Brain pericyte (primary cell): ENCODE data around the gene PEX7.
"Not testable (repeated sequence)": the region's sequence is repeated elsewhere in the genome, so short reads cannot be mapped to it uniquely, and the experiment has no call there.

Experiments
- DNase-seq: peaks from one replicate; pipeline ENCODE4 v3.0.0-alpha.2; 2012; ENCODE audit warnings: low read depth, low spot score

The PEX7 gene

GRCh38 chr6:136895901-136896300 lies 73.5 kb downstream of the PEX7 start:
- no peak for DNase-seq

DNA sequence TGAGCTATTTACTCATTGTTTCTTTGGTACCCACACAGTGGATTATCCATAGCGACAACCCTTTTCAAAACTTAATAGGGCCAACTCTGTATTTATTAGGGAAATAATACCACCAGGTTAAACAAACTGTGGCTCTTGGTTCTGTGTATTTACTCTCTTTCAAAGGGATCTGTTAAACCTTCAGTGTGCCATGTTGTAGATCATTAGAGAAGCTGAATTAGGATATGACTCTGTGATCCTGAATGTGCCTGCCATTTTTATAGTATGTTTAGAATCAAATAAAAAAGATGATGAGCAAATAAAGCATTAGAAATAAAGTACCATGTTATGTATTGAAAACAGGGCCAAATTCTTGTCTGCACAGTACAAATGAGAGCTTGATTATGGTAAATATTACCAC lies 74.7 kb downstream of the PEX7 start:
- DNase-seq = no peak

- no peak for DNase-seq
Measured at GRCh38 chr6:136901212-136901784, 78.9 kb downstream of the PEX7 start.

DNA sequence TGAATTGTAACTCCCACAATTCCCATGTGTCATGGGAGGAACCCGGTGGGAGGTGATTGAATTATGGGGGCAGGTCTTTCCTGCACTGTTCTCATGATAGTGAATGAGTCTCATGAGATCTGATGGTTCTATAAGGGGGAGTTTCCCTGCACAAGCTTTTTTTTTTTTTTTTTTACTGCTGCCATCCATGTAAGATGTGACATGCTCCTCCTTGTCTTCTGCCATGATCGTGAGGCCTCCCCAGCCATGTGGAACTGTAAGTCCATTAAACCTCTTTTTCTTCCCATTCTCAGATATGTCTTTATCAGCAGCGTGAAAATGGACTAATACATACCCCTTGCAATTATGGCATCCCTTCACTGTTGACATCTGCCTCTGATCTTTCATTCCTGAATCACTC lies 82.1 kb downstream of the PEX7 start:
- DNase-seq = not testable (repeated sequence)

DNA sequence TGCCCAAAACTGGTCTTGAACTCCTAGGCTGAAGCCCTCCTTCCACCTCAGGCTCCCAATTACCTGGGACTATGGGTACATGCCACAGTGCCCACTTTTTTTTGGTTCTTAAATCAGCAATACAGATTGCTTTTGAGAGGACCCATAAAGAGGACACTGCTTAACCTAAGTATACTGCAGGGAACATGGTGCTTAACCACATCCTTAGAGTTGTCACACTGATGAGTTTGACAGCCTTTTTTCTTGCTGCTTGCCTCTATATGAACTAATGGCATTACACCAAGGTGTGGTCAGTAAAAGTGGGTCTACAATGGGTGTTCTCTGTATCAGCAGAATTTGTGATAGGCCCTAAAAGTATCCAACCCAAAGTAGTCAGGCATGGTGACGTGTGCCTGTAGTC lies 92.6 kb downstream of the PEX7 start:
- DNase-seq = no peak

GRCh38 chr6:136918706-136919105 lies 96.3 kb downstream of the PEX7 start:
- no peak for DNase-seq

DNA sequence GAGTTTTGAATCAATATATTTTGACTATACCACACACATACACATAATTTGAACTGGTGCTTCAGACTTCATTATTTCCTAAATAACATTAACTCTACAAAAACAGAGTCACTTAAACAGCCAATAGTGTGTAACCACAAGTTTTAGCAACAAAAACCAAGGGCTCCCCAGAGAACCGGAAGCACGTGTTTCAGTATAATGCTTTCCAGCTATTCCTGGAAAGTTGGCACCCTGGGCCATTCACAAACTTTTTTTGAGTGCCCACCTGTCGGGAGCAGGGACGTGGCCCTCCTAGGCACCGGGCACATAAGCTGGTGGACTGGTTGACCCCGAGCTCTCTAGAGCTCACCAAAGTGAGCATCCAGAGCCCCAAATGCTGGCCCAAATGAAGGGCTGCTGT lies 97.8 kb downstream of the PEX7 start:
- no peak for DNase-seq

DNA sequence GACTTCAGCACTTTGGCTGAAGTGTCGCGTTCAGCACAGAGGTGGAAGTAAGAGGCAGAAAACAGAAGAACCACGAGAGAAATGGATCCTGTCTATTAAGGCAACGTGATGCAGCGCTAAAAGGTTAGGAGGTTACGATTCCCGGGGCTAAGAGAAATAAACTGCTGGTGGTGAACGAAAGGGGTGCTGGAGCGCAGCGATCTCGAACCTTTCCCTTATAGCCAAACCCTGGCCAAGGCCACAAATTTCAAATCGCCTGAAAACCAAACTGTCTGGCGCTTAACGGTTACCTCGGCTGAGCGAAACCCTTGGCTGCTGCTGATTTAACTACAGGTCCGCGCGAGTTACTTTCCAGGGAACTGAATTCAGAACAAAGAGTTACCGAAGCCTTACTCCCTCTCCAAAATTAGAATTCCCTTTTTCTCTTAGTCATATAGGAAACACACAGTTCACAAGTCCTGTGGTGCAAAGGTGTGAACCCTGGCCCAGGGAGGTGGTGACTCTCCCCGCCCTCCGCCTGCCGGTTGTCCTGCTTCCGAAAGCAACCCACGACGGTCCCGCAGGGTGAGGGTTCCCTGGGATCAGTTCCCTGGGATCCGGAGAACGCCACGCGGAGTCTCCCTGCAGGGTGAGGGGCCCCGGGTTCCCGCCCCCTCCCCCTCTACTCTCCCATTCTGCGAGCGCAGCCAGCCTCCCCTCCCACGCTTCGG lies 98.4 kb downstream of the PEX7 start:
- DNase-seq = no peak

DNA sequence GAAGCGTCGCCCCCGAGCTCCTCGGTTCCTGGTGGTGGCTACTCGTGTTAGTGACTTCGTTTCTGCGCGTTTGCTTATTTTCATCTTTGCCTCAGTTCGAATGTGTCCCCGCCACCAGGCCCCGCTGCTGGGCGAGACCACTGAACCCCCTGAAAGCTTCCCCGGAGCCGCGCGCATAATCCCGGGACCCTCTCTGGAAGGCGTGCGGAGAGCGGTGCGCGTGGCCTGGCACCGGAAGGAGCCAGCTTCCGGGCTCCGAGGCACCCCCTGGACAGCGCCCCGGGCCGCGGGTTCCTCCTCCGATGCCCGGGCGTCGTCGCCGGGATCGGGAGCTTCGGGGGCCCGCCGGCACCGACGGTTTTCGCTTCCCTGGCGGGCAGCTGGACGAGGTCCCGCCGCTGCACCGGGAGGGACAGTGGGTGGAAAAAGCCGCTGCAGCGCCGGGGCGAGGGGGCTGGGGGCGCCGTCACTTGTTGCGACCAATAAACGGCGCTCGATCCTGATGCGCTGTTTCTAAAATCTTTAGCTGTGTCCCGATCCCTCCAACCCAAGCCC lies 99.1 kb downstream of the PEX7 start:
- DNase-seq = no peak

DNA sequence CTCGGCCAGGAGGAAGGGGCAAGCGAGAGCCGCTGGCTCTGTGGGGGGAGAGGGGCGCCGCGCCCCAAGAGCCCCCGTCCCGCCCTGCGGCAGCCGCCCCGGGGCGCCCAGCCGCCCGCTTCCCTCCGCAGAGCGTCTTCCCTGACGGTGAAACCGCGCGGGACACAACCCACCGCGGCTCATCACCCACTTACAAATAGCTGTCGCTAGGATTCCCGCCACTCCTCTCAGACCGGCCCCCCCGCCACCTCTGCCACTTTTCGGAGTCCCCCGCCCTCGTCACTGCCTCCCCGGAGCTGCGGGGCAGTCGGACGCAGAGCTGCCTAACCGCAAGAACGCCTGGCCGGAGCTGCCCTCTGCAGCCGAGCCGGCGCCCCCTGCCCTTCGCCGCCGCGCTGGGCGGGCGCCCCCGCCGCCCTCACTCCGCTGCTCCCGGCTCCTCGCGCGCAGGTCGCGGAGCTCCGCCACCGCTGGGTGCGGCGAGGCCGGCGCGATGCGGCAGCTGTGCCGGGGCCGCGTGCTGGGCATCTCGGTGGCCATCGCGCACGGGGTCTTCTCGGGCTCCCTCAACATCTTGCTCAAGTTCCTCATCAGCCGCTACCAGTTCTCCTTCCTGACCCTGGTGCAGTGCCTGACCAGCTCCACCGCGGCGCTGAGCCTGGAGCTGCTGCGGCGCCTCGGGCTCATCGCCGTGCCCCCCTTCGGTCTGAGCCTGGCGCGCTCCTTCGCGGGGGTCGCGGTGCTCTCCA lies 99.7 kb downstream of the PEX7 start, which contains the start of gene SLC35D3:
Gene SLC35D3 (plus strand): TSS at position 366 of the 749 bp plus-strand sequence. CDS start 128 bp downstream, at position 494.
- no peak for DNase-seq

- DNase-seq = no peak
Measured at GRCh38 chr6:136922685-136923006, 100.3 kb downstream of the PEX7 start.

- DNase-seq = no peak
Measured at GRCh38 chr6:136923116-136923953, 100.9 kb downstream of the PEX7 start.

DNA sequence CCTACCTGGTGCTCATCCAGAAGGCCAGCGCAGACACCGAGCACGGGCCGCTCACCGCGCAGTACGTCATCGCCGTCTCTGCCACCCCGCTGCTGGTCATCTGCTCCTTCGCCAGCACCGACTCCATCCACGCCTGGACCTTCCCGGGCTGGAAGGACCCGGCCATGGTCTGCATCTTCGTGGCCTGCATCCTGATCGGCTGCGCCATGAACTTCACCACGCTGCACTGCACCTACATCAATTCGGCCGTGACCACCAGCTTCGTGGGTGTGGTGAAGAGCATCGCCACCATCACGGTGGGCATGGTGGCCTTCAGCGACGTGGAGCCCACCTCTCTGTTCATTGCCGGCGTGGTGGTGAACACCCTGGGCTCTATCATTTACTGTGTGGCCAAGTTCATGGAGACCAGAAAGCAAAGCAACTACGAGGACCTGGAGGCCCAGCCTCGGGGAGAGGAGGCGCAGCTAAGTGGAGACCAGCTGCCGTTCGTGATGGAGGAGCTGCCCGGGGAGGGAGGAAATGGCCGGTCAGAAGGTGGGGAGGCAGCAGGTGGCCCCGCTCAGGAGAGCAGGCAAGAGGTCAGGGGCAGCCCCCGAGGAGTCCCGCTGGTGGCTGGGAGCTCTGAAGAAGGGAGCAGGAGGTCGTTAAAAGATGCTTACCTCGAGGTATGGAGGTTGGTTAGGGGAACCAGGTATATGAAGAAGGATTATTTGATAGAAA lies 101.7 kb downstream of the PEX7 start:
- no peak for DNase-seq

- no peak for DNase-seq
Measured at GRCh38 chr6:136926383-136926782, 104.0 kb downstream of the PEX7 start.

- no peak for DNase-seq
Measured at GRCh38 chr6:136927292-136927691, 104.9 kb downstream of the PEX7 start.

- DNase-seq = no peak
Measured at GRCh38 chr6:136930528-136930927, 108.1 kb downstream of the PEX7 start.

DNA sequence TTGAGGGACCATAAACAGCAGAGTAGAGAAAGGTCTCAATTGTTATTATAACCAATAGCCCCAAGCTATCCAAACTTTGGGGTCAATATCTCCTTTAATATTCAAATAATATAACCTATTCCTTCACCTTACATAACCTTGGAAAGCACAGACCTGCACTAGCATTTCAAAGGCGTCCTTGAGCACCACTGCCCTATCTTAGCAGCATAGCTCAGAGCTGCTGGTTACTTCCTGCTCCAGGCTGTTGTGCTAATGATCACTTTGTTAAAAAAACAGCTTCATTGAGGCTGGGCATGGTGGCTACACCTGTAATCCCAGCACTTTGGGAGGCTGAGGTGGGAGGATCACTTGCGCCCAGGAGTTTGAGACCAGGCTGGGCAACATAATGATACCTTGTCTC lies 110.2 kb downstream of the PEX7 start:
- no peak for DNase-seq

GRCh38 chr6:136945072-136945471 lies 122.7 kb downstream of the PEX7 start:
- no peak for DNase-seq

DNA sequence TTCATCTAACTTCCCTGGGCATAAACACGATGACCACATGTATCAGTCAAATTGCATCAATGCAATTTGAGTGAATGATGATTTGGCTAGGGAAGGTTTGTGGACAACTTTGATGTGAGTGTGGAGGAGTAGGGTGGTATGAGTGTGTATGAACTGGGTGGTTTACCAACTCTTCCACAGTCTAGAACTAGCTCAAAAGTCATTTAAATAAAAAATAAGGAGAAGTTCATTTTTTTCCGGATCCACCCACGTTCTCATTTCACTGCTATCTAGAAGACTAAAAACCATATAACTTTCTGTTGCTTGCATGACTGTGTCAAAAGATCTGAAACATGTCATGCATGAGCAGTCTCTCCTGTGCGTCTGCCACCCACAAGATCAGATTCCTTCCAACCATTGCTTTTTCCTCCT lies 123.3 kb downstream of the PEX7 start:
- no peak for DNase-seq

DNA sequence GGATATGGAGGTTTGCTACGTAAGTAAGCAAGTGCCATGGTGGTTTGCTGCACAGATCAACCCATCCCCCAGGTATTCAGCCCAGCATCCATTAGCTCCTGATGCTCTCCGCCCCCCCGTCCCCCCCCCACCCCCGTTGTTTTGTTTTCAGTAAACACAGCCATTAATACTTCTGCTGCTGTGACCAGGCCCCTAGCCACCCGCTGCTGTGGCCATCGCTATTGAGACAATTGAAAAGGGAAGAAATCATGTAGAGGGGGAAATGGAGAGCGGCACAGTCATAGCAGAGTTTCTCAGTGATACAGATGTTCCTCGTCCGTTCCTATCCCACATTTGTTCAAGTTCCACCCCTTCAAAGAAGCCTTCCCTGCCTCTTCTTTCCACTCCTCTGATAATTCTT lies 124.6 kb downstream of the PEX7 start:
- no peak for DNase-seq

DNA sequence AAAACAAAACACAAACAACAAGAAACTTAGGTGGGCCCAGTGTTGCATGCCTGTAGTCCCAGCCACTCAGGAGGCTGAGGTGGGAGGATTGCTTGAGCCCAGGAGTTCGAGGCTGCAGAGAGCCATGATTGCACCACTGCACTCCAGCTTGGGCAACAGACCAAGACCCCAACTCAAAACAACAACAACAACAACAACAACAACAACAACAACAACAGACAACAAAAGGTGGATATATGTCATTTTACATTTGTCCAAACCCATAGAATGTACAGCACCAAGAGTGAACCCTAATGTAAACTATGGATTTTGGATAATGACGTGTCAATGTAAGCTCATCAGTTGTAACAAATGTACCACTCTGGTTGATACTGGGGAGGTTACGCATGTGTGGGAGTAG lies 127.6 kb downstream of the PEX7 start:
- DNase-seq = not testable (repeated sequence)
